ENCODE measurements around the gene BUB3.

BUB3 gene

GRCh38 chr10:123191886-123192285 is 37.7 kb downstream of the BUB3 start:
- ChIA-PET POLR2A (no interaction called here), CTCF (no interaction called here)
- TF ChIP-seq CTCF (IDR thresholded peaks at IDR 0.05; ENCODE audit: insufficient read depth, low read length, missing control alignments), result no peak
- H3K4me3 ChIP-seq (ENCODE audit: low read depth, low read length), result no peak overlapping the region
- DNase-seq (ENCODE audit: low read depth, low spot score), result no peak

GRCh38 chr10:123194056-123194455 is 39.9 kb downstream of the BUB3 start:
- DNase-seq (ENCODE audit: low read depth, low spot score), result no peak
- TF ChIP-seq CTCF (IDR thresholded peaks at IDR 0.05; ENCODE audit: insufficient read depth, low read length, missing control alignments), result no peak
- H3K4me3 ChIP-seq (ENCODE audit: low read depth, low read length), result no peak overlapping the region
- ChIA-PET CTCF (no interaction called here), POLR2A (interaction anchor here (0.7 kb wide), 1 partner anchor 34 kb away, joined by 3 read pairs; no protein-coding TSS in a partner anchor)

GRCh38 chr10:123200531-123200930 is 46.3 kb downstream of the BUB3 start:
- CTCF ChIA-PET, result no interaction called here
- no peak for DNase-seq (ENCODE audit: low read depth, low spot score)
- POLR2A ChIA-PET, result no interaction called here
- no peak for TF ChIP-seq CTCF (IDR thresholded peaks at IDR 0.05; ENCODE audit: insufficient read depth, low read length, missing control alignments)
- no peak overlapping the region for H3K4me3 ChIP-seq (ENCODE audit: low read depth, low read length)

DNA sequence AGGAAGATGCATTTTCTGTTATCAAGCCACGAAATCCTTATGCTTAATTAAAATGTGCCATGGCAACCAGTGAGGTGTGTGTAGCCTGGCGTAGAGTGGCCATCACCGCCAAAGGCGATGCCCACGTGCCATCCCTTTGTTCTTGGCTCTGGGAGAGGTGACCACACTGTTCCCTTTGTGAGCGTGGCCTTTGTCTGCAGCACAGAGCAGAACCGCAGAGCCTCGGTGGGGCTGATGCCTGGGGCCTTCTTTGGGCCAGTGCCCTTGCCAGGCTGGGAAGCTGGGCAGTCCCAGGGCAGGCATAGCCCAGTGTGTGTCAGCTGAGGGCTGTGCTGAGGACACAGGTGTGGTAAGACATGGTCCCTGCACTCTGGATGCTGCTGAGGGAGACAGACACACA is 48.3 kb downstream of the BUB3 start:
- no peak for TF ChIP-seq CTCF (IDR thresholded peaks at IDR 0.05; ENCODE audit: insufficient read depth, low read length, missing control alignments)
- ChIA-PET POLR2A (no interaction called here), CTCF (no interaction called here)
- H3K4me3 ChIP-seq (ENCODE audit: low read depth, low read length), result no peak overlapping the region
- DNase-seq (ENCODE audit: low read depth, low spot score), result no peak

DNA sequence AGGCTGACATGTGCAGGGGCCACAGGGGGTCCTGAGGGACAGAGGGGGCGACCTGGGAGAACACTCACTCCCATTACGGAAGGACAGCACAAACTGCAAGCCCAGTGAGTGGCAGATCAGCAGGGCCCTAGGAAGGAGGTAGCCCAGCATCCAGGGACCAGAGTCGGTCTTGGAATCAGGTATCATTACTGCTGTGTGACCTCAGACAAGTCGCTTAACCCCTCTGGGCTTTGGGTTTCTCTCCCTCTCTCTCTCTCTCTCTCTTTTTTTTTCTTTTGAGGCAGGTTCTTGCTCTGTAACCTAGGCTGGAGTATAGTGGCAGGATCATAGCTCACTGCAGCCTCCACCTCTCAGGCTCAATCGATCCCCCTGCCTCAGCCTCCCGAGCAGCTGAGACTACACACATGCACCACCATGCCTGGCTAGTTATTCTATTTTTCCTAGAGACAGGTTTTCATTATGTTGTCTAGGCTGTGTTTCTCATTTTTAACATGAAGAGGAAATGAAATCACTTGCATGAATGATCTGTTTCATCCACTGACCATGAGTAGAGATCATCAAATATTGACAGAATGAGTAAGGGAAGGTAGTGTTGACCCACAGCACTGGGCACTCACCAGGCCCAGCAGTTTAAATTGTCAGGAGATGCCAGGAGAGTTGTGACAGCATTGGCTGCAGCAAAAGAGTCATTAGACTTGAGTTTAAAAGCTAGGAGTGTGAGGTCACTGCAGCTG is 49.4 kb downstream of the BUB3 start:
- CTCF ChIA-PET, result no interaction called here
- POLR2A ChIA-PET, result no interaction called here
- H3K4me3 ChIP-seq (ENCODE audit: low read depth, low read length), result no peak overlapping the region
- no peak for DNase-seq (ENCODE audit: low read depth, low spot score)
- no peak for TF ChIP-seq CTCF (IDR thresholded peaks at IDR 0.05; ENCODE audit: insufficient read depth, low read length, missing control alignments)

DNA sequence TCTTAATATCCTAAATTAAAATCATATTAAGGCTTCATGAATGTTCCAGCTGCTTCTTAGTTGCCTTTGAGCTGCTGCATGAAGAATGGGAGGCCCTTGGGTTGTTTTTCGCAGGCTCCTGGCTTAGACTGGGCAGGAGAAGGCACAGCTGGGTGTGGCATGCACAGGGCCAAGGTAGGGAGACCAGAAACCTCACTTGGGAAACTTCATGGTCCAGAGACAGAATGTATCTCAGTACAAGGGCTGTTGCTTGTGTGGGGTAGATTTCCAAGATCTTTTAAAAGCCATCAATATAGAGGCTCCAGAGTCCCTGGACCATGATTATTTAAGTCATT is 49.9 kb downstream of the BUB3 start:
- CTCF ChIA-PET, result no interaction called here
- no peak for DNase-seq (ENCODE audit: low read depth, low spot score)
- no peak for TF ChIP-seq CTCF (IDR thresholded peaks at IDR 0.05; ENCODE audit: insufficient read depth, low read length, missing control alignments)
- H3K4me3 ChIP-seq (ENCODE audit: low read depth, low read length), result no peak overlapping the region
- POLR2A ChIA-PET, result no interaction called here

Measured in AG04449 (cell line).